K562 treated with DMSO at 1 percent for 4 hours (cell line): ENCODE data around the gene CTNNBL1. TPM values are rescaled to one million over a fixed set of nuclear protein-coding genes. Genes with fewer than 3 reads are reported as not detected.

Experiments
- total RNA-seq: library from RNA; unstranded; fragments of 300-600 nt; gene quantifications from 2 replicates; pipeline ENCODE4 v1.2.3, GENCODE V29; 2022; ENCODE audit not compliant: insufficient read depth

The CTNNBL1 gene
- 39.9 and 48.5 TPM in 2 replicates for total RNA-seq

GRCh38 chr20:37693635-37694626 lies at the start of gene CTNNBL1:
Gene CTNNBL1 (plus strand): TSS chr20:37694030. CDS start chr20:37694123, 93 bp downstream.

GRCh38 chr20:37902504-37903313 lies 208.9 kb downstream of the CTNNBL1 start, which contains the start of gene VSTM2L:
Gene VSTM2L (plus strand): TSS chr20:37903127. CDS start chr20:37903351, 224 bp downstream.

Other genes starting within 250 kb of the CTNNBL1 start
- not detected in 2 replicates for gene NNAT, start 172.8 kb upstream of the CTNNBL1 start, total RNA-seq
- gene BLCAP, start 166.2 kb upstream of the CTNNBL1 start, total RNA-seq: 34.8 and 37.2 TPM in 2 replicates
- not detected in 2 replicates for gene VSTM2L, start 209.1 kb downstream of the CTNNBL1 start, total RNA-seq